ENCODE data around the gene FAM193A. TPM values are rescaled to one million over a fixed set of nuclear protein-coding genes. Genes with fewer than 3 reads are reported as not detected.

The FAM193A gene
- total RNA-seq, 1 donor from 2014 or later = 28.9 TPM

DNA sequence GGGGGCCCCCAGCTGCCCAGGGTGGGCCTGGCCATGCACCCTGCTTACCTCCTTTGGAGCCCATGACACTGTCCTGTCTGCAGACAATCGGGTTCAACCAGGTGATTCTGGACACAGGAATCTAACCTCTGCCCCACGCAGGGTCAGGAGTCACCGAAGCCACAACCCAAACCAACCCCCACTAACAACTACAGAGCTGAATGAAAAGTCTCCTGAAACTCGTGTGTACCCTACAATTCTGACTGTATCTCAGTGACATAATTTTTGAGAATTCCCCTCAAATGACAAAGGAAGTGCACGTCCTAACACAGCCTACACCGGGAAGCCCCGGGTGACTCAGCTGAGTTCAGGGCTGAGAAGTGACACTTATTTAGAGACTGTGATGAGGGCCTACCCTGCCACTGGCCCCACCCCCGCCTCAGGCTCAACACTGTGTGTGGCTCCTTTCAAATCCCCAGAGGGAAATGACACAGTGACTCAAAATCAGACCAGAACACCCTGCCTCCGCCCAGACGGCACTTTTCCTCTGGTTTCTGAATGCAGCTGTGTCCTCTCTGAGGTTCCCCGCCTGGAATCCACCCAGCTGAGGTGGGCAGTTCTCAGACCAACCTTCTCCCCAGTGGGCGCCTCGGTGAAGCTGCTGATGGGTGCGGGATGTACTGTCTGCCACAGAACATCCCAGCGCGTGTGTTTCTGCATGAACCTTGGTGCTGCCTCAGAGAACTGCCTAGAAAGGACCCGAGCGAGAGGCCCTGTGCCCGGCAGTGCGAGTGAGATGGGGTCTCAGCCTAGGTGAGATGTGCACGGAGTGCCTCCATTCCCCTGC is 209.7 kb downstream of the FAM193A start:
- Histone ChIP-seq H3K36me3 (peaks cover 55% of the 10 kb centered on the region), H3K9me3 (no peaks in the 10 kb centered on the region), H3K4me1 (peaks cover 19% of the 10 kb centered on the region), H3K4me3 (no peak overlapping the region), H3K27me3 (no peaks in the 10 kb centered on the region), H3K27ac (peak overlapping the region; percentile 14)
- intact Hi-C loops (cut with DNase I) = no loop called here
- peak; percentile 66 for ATAC-seq
- no peak for DNase-seq
- TF ChIP-seq, protein P1, sequence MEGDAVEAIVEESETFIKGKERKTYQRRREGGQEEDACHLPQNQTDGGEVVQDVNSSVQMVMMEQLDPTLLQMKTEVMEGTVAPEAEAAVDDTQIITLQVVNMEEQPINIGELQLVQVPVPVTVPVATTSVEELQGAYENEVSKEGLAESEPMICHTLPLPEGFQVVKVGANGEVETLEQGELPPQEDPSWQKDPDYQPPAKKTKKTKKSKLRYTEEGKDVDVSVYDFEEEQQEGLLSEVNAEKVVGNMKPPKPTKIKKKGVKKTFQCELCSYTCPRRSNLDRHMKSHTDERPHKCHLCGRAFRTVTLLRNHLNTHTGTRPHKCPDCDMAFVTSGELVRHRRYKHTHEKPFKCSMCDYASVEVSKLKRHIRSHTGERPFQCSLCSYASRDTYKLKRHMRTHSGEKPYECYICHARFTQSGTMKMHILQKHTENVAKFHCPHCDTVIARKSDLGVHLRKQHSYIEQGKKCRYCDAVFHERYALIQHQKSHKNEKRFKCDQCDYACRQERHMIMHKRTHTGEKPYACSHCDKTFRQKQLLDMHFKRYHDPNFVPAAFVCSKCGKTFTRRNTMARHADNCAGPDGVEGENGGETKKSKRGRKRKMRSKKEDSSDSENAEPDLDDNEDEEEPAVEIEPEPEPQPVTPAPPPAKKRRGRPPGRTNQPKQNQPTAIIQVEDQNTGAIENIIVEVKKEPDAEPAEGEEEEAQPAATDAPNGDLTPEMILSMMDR (IDR thresholded peaks at IDR 0.05) = no peak

DNA sequence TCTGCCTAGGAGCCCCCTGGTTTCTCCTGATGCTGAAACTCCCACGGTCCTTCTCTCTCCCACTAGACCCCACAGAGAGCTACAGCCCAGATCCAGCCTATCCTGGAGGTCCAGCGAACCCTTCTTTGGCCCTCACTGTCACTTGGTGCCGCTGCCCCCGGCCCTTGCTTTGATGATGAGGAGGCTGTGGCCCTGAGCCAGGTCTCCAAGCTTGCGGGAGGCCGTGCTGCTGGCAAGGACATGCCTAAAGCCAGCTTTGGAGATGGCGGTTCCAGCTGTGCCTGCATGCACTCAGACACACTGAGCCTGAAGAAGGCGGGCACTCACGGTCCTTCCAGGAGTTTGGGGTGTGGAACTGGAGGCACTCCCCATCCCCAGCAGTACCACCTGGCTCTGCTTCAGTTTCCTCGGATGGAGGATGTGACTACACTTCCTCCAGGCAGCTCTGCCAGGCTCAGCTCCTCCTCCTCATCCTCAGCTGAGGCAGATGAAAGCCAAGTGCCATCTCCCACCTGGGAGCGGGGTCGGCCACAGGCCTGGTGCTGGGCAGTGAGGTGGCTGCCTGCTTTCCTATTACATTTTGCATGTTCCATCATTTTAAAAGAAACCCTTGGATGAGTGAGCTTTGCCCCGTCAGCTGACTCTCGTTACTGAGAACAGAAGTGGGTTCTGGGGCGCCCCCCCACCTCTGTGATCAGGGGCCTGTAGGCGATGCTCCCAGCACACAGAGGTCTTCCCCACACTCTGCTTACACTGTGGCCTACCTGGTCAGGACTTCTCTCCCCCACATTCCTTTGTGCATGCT is 210.6 kb downstream of the FAM193A start:
- Histone ChIP-seq H3K9me3 (no peaks in the 10 kb centered on the region), H3K27ac (peak overlapping the region; percentile 14), H3K4me1 (peaks cover 19% of the 10 kb centered on the region), H3K4me3 (no peak overlapping the region), H3K27me3 (no peaks in the 10 kb centered on the region), H3K36me3 (peaks cover 55% of the 10 kb centered on the region)
- TF ChIP-seq, protein P1 (IDR thresholded peaks at IDR 0.05) = no peak
- intact Hi-C loops (cut with DNase I) = no loop called here
- ATAC-seq (no peak), DNase-seq (no peak)

- Histone ChIP-seq H3K27ac (no peak overlapping the region), H3K4me3 (no peak overlapping the region), H3K4me1 (peaks cover 23% of the 10 kb centered on the region), H3K27me3 (no peaks in the 10 kb centered on the region), H3K9me3 (no peaks in the 10 kb centered on the region), H3K36me3 (peaks cover 17% of the 10 kb centered on the region)
- DNase-seq (no peak), ATAC-seq (no peak)
- intact Hi-C loops (cut with DNase I) = no loop called here
- TF ChIP-seq, protein P1 (IDR thresholded peaks at IDR 0.05) = no peak
Observed at GRCh38 chr4:2750719-2751605, 214.5 kb downstream of the FAM193A start.

- TF ChIP-seq, protein P1 (IDR thresholded peaks at IDR 0.05) = no peak
- H3K9me3 ChIP-seq = no peaks in the 10 kb centered on the region
- intact Hi-C loops (cut with DNase I) = no loop called here
- H3K36me3 ChIP-seq = no peaks in the 10 kb centered on the region
- no peak for ATAC-seq
- no peak for DNase-seq
- H3K4me3 ChIP-seq = no peak overlapping the region
- H3K4me1 ChIP-seq = peaks cover 8% of the 10 kb centered on the region
- H3K27me3 ChIP-seq = no peaks in the 10 kb centered on the region
- H3K27ac ChIP-seq = no peak overlapping the region
Observed at GRCh38 chr4:2753436-2753835, 217.0 kb downstream of the FAM193A start.

Measured in upper lobe of right lung (tissue), 1 donor.